Neuronal stem cell (in vitro differentiated cells): ENCODE results near the gene FILIP1L.

Source experiments
- DNase-seq: peaks from one replicate; pipeline ENCODE4 v3.0.0-alpha.2; 2013; ENCODE audit warnings: low spot score
- H2AFZ ChIP-seq: one replicate; pipeline ENCODE4 v1.6.1; 2013; ENCODE audit warnings: mild to moderate bottlenecking, low read length, inconsistent platforms
- H2AK5ac ChIP-seq: 2 replicates; pipeline ENCODE4 v1.6.1; 2013; ENCODE audit warnings: low read depth, mild to moderate bottlenecking, inconsistent platforms, low read length, moderate library complexity, mixed read lengths
- H2BK120ac ChIP-seq: 2 replicates; pipeline ENCODE4 v1.6.1; 2013; ENCODE audit warnings: low read depth, mild to moderate bottlenecking, inconsistent platforms, low read length, moderate library complexity, mixed read lengths
- H2BK12ac ChIP-seq: one replicate; pipeline ENCODE4 v1.6.1; 2013; ENCODE audit warnings: low read length, inconsistent platforms
- H2BK15ac ChIP-seq: 2 replicates; pipeline ENCODE4 v1.6.1; 2013; ENCODE audit warnings: mild to moderate bottlenecking, low read length, inconsistent platforms, mixed read lengths
- H2BK5ac ChIP-seq: one replicate; pipeline ENCODE4 v1.6.1; 2013; ENCODE audit warnings: inconsistent platforms, mild to moderate bottlenecking, low read length, moderate library complexity
- H3K14ac ChIP-seq: one replicate; pipeline ENCODE4 v1.6.1; 2013; ENCODE audit warnings: low read length, inconsistent platforms
- H3K18ac ChIP-seq: 2 replicates; pipeline ENCODE4 v1.6.1; 2013; ENCODE audit warnings: low read length, inconsistent platforms
- H3K23ac ChIP-seq: 2 replicates; pipeline ENCODE4 v1.6.1; 2013; ENCODE audit warnings: low read depth, mild to moderate bottlenecking, mixed read lengths, low read length, inconsistent platforms; ENCODE audit not compliant: poor library complexity
- H3K27ac ChIP-seq: replicated peaks from 3 replicates; pipeline ENCODE4 v1.5.1; 2013; ENCODE audit warnings: low read length, inconsistent platforms
- H3K27me3 ChIP-seq, 3 experiments: 2 replicates each; pipeline ENCODE4 v1.6.1; 2013; ENCODE audit warnings: low read length in 3 of 3, mild to moderate bottlenecking in 2 of 3, inconsistent platforms in 1 of 3, low read depth in 1 of 3, mixed read lengths in 1 of 3, moderate library complexity in 1 of 3; ENCODE audit not compliant: control insufficient read depth in 3 of 3, insufficient read depth in 3 of 3
- H3K36me3 ChIP-seq, 2 donors: replicated peaks in 1 of 2; 2 replicates each; pipeline ENCODE4 v1.6.1; 2013; ENCODE audit warnings: low read length in 2 of 2; ENCODE audit not compliant: control insufficient read depth in 2 of 2, insufficient read depth in 2 of 2
- H3K4ac ChIP-seq: 2 replicates; pipeline ENCODE4 v1.6.1; 2013; ENCODE audit warnings: inconsistent platforms, mild to moderate bottlenecking, low read length, moderate library complexity
- H3K4me1 ChIP-seq, 2 donors: 1 replicate in 1 of 2; 2 replicates in 1 of 2; pipeline ENCODE4 v1.6.1; 2013; ENCODE audit warnings: low read length in 2 of 2, low read depth in 1 of 2; ENCODE audit not compliant: control insufficient read depth in 2 of 2, insufficient read depth in 1 of 2
- H3K4me2 ChIP-seq: one replicate; pipeline ENCODE4 v1.6.1; 2013; ENCODE audit warnings: mild to moderate bottlenecking, low read length, inconsistent platforms; ENCODE audit not compliant: insufficient read depth, poor library complexity, severe bottlenecking
- H3K4me3 ChIP-seq, 2 donors: 2 replicates each; pipeline ENCODE4 v1.5.1; 2013; ENCODE audit warnings: low read length in 2 of 2, mild to moderate bottlenecking in 2 of 2, inconsistent platforms in 1 of 2, moderate library complexity in 1 of 2
- H3K79me1 ChIP-seq: one replicate; pipeline ENCODE4 v1.6.1; 2013; ENCODE audit warnings: low read depth, mild to moderate bottlenecking, inconsistent platforms, low read length, moderate library complexity
- H3K9ac ChIP-seq: one replicate; pipeline ENCODE4 v1.6.1; 2013; ENCODE audit warnings: mild to moderate bottlenecking, low read depth, low read length, inconsistent platforms; ENCODE audit not compliant: poor library complexity
- H3K9me3 ChIP-seq, 2 donors: replicated peaks in 1 of 2; 2 replicates each; pipeline versions ENCODE3 to v1.6.1; 2013; ENCODE audit warnings: low read length in 2 of 2, mild to moderate bottlenecking in 2 of 2, inconsistent platforms in 1 of 2, low read depth in 1 of 2, mixed read lengths in 1 of 2, moderate library complexity in 1 of 2; ENCODE audit not compliant: control insufficient read depth in 2 of 2, insufficient read depth in 1 of 2
- H4K8ac ChIP-seq: one replicate; pipeline ENCODE4 v1.6.1; 2013; ENCODE audit warnings: low read depth, mild to moderate bottlenecking, inconsistent platforms, low read length, moderate library complexity
- H4K91ac ChIP-seq: one replicate; pipeline ENCODE4 v1.6.1; 2013; ENCODE audit warnings: low read length, low read depth, mild to moderate bottlenecking, inconsistent platforms; ENCODE audit not compliant: poor library complexity
- WGBS, 2 donors: extraction: QIAGEN DNeasy Blood & Tissue Kit; methylation state at CpG; one replicate each; pipeline ENCODE4 v1.1.7; 2013; ENCODE audit warnings: missing lambda C conversion rate in 2 of 2, mixed read lengths in 1 of 2; ENCODE audit not compliant: insufficient read length in 2 of 2, insufficient replicate concordance in 1 of 2; ENCODE audit errors: extremely low coverage in 2 of 2; 5-methylcytosine and 5-hydroxymethylcytosine counted together

The FILIP1L gene

DNA sequence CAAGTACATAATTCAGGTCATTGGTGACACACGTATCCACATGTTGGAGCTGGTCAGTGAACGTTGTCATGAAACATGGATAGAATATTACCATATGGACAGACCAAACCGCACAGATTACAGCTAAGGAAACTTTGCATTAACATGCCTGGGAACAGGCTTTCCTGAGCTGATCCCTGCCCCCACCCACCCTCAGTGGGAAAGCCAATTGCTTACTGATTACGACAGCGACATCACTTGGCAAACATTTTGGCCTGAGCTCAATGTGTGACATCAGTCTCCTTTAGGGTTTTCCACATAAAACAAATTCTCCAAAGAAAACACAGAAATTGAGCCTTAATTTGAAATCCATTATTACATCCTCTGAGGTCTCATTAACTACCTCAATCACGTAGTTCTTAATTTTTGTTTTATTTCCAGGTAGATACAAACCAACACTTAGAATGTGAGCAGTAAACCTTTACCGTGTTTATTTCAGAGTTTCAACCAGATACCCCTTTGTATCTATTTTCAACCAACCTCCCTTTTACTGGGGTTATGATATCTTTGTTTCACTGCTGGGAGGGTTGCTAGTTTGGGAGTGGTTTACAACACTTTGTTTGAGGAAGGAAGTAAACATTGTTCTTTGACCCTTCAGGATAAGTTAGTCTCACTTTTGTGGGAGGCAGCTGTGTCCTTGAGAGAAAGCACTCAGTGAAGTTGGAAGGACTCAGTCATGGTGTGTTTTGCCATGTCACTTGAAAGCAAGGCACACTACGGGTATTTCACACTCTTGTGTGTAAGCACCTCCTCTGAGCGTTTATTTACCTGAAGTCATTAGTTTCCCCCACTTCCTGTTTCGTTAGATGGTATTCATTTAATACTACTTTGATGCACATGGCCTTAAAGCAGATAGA lies 193.6 kb downstream of the FILIP1L start:
- Histone ChIP-seq H3K9ac (no peak overlapping the region), H3K79me1 (no peaks in the 10 kb centered on the region), H3K27ac (no peak overlapping the region), H3K4me2 (no peak overlapping the region), H2AK5ac (no peak overlapping the region), H2AFZ (no peak overlapping the region), H3K4me3 (no peak overlapping the region), H3K4me1 (peaks cover 8 to 12% of the 10 kb centered on the region in 2 donors), H3K23ac (no peak overlapping the region), H3K27me3 (no peaks in the 10 kb centered on the region), H2BK12ac (no peak overlapping the region), H2BK120ac (no peak overlapping the region), H3K9me3 (no peaks in the 10 kb centered on the region), H2BK5ac (no peak overlapping the region), H4K8ac (no peak overlapping the region), H2BK15ac (no peak overlapping the region), H3K4ac (no peak overlapping the region), H3K14ac (no peak overlapping the region), H3K36me3 (no peaks in the 10 kb centered on the region), H3K18ac (no peak overlapping the region), H4K91ac (no peak overlapping the region)
- WGBS, 2 donors: no CpG with 5 or more reads among the region's 10 CpGs
- DNase-seq: no peak

DNA sequence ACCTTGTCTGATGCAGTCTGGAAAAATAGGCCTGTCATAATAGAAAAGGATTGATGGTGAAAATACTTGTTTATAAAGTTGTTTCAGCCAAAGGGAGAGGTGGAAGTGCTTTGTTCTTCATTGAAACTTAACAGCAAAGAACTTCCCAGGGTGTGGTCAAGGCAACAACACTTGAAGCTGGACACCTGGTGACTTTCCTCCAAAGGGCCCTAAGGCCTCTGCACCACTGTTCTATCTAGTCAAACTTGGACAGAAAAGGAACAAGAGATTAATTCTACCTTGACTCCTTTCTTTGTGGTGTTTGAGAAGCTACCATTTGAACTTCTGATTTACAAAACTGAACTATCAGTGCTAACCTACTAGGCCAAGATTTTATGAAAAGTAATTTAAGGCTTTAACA lies 194.6 kb downstream of the FILIP1L start:
- Histone ChIP-seq H3K14ac (no peak overlapping the region), H3K9ac (no peak overlapping the region), H3K18ac (no peak overlapping the region), H2BK15ac (no peak overlapping the region), H3K4ac (no peak overlapping the region), H3K4me2 (no peak overlapping the region), H2BK120ac (no peak overlapping the region), H3K27ac (no peak overlapping the region), H4K8ac (no peak overlapping the region), H3K79me1 (no peaks in the 10 kb centered on the region), H3K9me3 (no peaks in the 10 kb centered on the region), H2AFZ (no peak overlapping the region), H3K23ac (no peak overlapping the region), H2AK5ac (no peak overlapping the region), H2BK12ac (no peak overlapping the region), H4K91ac (no peak overlapping the region), H3K27me3 (no peaks in the 10 kb centered on the region), H3K4me3 (no peak overlapping the region), H3K36me3 (no peaks in the 10 kb centered on the region), H2BK5ac (no peak overlapping the region), H3K4me1 (peaks cover 8 to 12% of the 10 kb centered on the region in 2 donors)
- DNase-seq: no peak

DNA sequence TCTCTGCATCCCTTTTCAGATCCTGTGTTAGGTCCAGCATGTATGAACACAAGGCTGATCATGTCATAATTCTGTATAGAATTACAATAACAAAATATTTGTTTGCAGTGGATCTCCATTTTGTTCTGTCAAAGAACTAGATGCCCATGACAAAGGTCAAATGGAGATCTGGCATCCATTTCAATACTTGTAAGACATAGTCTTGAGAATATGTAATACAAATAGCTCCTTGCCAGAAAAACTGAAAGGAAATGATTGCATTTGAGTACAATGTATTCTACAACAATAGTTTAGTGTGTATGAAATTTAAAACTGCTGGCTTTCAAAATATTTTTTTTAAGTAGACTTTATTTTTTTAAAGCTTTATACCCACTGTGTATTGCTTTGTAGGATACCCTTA lies 195.6 kb downstream of the FILIP1L start:
- Histone ChIP-seq H3K27me3 (no peaks in the 10 kb centered on the region), H2BK5ac (no peak overlapping the region), H3K18ac (no peak overlapping the region), H2BK120ac (no peak overlapping the region), H3K79me1 (no peaks in the 10 kb centered on the region), H2AFZ (no peak overlapping the region), H3K9me3 (no peaks in the 10 kb centered on the region), H3K4me1 (peaks cover 8 to 12% of the 10 kb centered on the region in 2 donors), H2BK15ac (no peak overlapping the region), H3K4me2 (no peak overlapping the region), H3K27ac (no peak overlapping the region), H3K9ac (no peak overlapping the region), H4K8ac (no peak overlapping the region), H3K14ac (no peak overlapping the region), H3K23ac (no peak overlapping the region), H3K36me3 (no peaks in the 10 kb centered on the region), H3K4ac (no peak overlapping the region), H2BK12ac (no peak overlapping the region), H3K4me3 (no peak overlapping the region), H4K91ac (no peak overlapping the region), H2AK5ac (no peak overlapping the region)
- no peak for DNase-seq

DNA sequence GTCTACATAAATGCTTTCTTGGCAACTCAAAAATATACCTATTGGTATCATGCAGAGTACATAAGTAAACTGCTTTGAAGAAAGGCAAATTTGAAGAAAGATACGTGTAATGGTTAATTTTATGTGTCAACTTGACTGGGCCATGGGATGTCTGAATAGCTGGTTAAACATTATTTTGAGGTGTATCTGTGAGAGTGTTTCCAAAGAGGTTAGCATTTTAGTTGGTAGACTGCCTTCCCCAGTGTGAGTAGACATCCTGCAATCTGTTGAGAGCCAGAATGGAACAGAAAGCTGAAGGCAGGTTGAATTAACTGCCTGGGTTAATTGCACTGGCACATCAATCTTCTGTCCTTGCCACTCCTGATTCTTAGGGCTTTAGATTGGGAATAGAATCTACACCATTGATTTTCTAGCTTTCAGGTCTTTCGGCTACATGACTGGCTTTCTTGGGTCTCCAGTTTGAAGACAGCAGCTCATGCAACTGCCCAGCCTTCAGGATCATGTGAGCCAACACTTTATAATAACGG lies 198.3 kb downstream of the FILIP1L start:
- Histone ChIP-seq H3K18ac (no peak overlapping the region), H3K4me2 (no peak overlapping the region), H3K27ac (no peak overlapping the region), H3K4me3 (no peak overlapping the region), H4K8ac (no peak overlapping the region), H3K36me3 (no peaks in the 10 kb centered on the region), H3K27me3 (no peaks in the 10 kb centered on the region), H3K79me1 (no peaks in the 10 kb centered on the region), H2BK120ac (no peak overlapping the region), H2BK5ac (no peak overlapping the region), H2BK15ac (no peak overlapping the region), H3K14ac (no peak overlapping the region), H3K23ac (no peak overlapping the region), H2AK5ac (no peak overlapping the region), H3K4ac (no peak overlapping the region), H3K9me3 (no peaks in the 10 kb centered on the region), H2AFZ (no peak overlapping the region), H4K91ac (no peak overlapping the region), H3K9ac (no peak overlapping the region), H2BK12ac (no peak overlapping the region), H3K4me1 (peaks cover 5 to 9% of the 10 kb centered on the region in 2 donors)
- DNase-seq: no peak
- WGBS, 2 donors: no CpG with 5 or more reads among the region's 3 CpGs
